Dedifferentiated amniotic fluid mesenchymal stem cell (primary cell): ENCODE measurements around the gene GIMAP8.

Source experiments
- DNase-seq: peaks from one replicate; pipeline ENCODE4 v3.0.0-alpha.2; 2016; ENCODE audit errors: extremely low spot score

GIMAP8 gene

DNA sequence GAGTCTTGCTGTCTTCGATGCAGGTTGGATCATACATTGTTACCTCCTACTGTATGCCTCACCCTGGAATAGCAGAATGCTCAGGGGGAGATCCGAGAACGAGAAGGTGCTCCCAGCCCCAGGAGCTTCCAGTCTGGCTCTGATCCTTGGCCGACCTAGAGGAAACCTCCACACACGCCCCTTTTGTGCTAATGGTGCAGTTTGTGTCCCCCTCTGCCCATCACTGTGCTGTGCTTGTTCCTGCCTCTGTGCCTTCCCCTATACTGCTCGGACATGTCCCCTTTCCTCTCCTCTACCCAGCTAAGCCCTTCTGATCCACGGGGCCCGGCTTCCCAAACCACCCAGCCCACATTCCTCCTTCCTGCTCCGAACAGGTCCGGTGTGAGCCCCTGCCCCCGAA, 38.8 kb upstream of the GIMAP8 start:
- no peak for DNase-seq

DNA sequence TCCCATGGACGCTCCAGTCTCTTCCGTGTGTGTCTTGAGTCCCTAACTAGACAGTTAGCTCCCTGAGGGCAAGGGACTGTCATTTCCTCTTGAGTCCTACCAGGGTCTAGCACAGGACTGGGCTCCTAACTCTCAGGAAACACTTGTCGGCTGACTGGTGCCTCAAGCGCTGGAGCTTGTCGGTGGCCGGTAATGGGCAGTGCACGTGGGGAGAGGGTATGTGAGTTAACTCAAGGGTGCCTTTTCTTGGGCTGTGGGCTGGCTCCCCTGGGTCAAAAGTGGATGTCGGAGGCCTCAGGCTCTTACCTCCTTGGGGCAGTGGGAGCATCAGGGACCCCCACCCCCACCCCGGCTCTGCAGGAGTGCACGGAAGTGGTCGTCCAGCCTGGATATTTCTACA, 38.4 kb upstream of the GIMAP8 start:
- no peak for DNase-seq

DNA sequence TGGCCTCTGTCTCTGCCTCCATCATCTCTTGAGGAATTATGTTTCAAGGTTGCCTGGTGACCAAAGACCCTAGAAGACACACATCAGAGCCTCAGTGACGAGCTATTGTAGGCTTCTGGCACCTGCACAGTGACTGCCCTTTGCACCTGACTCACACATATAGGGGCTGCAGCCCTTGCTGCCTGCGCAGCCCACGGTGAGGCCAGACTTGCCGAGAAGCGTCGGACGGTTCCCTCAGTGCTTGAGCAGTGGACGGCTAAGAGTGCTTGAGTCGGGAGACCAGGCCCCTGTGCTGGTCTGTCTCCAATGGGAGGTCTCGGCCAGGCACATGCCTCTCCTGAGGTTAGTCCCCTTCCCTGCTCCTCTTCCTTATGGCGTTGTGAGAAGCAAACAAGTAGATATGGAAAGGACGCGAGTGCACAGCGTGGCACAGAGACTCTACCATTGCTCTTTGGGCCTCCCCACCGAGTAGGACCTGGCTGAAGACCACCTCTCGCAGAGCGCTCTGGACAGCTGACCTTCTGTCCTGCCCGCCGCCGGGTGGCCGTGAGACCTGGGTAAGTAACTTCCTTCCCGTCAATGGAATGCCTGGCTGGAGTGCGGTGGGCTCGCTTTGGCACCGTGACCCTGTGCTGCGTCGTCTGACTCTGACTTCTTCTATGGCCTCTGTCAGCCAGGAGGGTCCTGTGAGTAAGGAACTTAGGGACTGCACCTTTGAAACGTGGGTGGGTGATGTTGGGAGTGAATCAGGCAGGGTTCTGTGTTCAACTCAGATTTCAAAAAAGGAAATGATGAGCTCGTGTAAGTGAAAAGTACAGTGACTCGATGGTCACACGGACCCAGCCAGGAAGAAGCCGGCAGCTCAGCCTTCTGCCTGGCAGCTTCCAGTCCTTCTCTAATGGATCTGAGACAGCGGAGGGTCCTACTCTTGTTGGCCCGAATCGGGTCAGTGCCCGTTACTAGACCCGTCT, 37.6 kb upstream of the GIMAP8 start:
- DNase-seq: no peak

DNA sequence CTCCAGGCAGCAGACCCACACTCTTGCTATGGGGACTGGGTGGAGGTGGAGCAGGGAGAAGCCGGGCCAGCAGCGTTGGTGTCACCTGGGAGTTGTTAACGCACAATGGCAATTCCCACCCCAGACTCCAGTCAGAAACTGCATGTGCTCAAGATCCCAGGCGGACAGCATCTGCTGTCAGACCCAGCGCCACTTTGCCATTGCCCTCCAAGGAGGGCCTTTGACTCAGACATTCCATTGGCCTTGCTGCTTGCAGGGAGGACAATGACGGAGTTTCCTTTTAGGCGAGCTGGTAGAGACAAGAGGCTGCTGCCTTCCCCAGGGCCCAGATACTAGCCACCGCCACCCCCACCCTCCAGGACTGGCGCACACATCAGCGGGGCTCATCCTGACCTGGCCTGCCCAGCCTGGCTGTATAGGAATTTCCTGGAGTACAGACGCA, 36.8 kb upstream of the GIMAP8 start:
- DNase-seq: no peak

DNA sequence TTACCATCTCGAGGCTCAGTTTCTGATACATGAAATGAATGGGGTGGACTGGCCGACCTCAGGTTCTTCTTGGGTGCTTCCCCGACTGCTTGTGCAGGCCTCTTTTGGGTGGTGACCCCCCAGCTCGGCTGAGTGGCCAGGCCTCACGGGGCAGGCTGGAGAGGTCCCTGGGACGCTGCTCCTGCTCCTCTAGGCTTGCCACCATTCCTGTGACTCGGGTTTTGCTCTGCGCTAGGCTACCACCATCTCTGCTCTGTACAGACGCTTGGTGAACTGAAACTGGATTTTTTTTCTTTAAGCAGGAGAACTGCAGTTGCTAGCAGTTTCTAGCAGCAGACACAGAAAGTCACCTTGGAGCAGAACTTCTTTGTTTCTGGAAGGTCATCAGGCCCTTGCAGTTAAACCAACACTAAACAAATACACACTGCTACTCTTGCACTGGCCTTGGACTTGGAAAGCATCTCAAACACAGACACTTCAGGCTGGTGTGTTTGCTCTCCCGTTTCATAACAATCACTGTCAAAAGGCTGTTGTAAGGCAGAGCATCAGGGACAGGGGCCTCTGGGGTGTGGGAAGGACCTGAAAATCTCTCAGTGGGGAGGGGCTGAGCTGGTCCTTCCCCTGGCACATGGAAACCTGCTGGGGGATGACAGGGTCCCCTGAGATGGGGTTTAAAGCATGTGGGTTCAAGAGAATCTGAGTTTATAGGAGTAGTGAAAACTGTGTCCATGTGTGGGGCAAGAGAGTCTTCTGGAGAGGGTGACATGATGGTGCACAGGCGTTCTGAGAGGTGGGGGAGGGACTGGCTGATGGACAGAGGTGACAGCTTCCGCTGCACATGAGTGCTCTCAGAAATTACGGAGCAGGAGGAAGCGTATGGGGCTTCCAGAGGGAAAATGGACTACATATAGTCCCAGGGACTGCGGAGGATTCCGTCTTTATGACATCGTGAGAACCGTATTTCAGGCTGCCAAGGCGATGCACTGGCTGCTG, 35.0 kb upstream of the GIMAP8 start:
- no peak for DNase-seq

DNA sequence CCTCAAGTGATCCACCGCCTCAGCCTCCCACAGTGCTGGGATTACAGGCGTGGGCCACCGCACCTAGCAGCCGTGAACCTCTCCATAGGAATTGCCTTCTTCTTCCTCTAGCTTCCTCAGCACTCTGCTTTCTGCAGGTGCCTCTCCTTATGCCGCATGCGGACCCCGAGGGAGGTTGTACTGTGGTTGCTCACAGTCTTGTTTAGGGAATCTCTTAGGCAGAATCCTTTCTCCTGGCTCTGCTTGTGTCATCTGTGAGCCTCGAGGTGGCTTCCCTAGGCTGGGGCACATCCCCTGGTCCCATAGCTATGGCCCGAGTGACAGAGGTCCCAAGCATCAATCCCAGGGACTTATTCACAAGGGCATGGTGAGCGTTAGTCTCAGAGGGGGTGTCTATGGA, 33.2 kb upstream of the GIMAP8 start:
- no peak for DNase-seq

DNA sequence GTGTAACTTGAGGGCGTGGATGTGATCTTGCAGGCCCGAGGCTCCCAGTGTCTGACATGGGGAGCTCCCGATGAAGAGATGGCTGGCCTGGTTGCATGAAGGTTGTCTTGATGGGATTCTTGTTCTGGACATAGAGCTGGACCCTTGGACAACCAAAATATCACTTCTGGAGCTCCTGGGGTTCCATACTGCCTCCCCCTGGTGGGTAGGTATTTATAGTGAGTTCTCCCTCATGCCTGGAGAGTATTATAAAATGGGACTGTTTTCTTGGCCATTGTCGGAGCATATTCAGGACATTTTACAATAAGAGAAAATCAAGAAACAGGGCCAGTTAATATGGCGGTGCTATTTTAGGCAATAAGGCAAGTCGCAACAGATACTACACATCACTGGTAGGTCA, 32.6 kb upstream of the GIMAP8 start:
- no peak for DNase-seq

DNA sequence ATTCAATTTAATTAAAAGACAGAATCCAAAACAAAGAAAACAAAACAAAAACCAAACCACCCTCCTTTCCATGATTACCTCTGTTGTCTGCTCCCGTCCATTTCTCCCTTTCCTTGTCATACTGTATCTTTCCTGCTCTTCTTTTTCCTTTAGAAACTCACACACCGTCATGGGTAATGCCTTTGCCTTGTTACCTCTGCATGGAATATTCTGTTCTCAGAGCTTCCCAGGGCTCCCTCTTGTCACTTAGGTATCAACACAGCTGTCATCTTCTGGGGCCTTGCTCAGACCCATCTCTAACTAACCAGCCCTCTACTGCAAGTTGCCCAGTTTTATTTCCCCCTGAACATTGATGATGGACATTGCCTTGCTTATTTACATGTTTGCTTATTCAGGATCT, 30.2 kb upstream of the GIMAP8 start:
- DNase-seq: no peak

DNA sequence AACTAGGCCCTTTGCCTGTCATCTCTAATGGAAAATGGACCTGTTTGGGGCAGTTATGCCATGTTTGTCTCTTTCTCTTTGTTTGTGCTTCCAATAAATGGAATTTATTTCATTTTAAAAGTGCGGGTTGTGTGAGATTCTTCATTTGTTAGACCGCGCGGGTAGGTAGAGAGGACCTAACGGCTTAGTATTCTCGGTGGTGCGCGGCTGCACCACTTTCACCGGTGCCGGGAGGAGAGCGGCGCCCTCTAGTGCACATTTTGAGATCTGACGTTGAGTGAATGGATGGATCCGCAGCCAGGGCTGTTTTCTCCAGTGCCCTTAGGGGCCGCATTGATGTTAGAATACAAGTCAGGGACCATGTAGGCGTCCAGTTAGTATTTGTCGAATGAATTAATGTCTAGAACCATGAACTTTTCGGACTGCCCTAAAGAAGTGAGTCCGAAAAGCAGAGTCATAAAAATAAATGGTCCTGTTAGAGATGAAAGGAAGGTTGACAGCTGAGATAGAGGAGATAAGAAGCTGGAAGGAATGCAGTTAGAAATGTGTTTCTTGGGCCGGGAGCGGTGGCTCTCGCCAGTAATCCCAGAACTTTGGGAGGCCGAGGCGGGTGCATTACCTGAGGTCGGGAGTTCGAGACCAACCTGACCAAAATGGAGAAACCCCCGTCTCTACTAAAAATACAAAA, 29.3 kb upstream of the GIMAP8 start:
- DNase-seq: peak; percentile 76

DNA sequence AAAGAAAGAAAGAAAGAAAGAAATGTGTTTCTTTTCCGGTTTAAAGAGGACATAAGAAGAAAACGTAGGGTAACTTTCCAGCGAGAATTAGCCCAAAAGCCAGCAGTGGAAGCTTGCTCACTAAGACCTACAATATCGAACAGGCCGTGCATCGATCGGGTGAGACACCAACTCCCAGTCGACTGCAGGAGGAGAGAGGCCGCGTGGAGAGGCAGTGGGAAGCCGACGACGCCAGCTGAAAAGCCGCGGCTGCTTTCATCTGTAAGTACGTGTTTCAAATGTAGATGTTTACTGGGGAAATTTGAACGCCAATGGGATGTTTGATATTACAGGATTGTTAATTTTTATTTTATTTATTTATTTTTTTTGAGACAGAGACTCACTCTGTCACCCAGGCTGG, 28.6 kb upstream of the GIMAP8 start:
- DNase-seq: no peak

DNA sequence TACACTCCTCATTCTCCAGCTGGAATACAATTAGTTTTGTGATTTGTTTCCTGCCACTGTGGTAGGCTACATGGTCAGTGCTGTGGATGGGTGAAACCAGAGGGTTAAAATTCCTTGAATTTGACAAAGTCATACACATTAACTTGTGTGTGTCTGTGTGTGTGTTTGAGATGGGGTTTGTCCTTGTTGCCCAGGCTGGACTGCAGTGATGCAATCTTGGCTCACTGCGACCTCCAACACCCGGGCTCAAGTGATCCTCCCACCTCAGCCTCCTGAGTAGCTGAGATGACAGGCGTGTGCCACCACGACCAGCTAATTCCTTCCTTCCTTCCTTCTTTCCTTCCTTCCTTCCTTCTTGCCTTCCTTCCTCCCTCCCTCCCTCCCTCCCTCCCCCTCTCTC, 24.8 kb upstream of the GIMAP8 start:
- no peak for DNase-seq

DNA sequence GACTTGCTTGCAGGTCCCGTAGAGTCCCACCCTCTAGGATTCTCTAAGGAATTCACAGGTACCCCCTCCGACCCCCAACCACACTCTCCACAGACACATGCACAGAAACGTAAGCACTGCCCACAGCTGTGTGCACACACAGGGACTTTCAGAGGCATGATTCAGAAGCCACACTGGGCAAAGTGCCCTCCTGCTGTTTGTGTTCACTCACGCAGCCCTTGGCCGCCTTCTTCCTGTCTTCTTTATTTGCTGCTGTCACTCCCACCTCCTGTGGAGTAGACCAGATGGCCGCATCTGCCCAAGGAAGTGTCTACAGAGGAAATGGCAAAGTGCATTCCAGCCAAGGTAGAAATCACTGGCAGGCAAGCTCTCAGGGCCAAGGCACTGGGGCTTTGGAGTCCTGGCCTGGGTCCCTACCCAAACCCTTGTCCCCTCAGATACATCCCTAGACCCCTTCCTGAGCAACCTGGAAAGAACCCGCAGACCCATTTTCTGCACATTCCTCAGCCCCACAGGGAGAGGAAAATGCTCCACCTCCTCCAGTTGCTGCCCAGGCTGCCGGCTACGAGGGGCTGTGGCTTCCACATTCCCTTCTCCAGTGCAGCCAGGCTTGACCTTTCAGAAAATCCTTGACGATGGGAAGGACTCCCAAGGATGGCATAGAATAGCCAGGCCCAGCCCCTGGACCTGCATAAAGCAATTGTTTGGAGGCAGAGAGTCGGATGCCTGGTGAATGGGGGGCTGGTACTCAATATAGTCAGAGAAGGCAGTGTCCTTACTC, 21.6 kb upstream of the GIMAP8 start:
- peak; percentile 27 for DNase-seq

DNA sequence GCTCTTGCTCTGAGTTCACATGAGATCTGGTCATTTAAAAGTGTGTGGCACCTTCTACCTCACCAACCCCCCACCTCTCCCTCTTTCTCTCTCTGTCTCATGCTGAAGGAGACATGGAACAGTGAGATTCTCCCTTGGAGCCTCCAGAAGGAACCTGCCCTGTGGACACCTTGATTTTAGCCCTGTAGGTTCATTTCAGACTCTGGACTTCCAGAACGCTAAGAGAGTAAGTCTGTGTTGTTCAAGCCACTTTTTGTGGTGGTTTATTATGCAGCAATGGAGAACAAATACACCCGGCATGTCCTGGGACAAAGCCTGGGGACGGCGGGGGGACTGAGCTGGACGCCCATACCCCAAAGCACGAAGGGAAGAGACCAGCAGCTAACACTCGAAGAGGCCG, 20.7 kb upstream of the GIMAP8 start:
- no peak for DNase-seq

DNA sequence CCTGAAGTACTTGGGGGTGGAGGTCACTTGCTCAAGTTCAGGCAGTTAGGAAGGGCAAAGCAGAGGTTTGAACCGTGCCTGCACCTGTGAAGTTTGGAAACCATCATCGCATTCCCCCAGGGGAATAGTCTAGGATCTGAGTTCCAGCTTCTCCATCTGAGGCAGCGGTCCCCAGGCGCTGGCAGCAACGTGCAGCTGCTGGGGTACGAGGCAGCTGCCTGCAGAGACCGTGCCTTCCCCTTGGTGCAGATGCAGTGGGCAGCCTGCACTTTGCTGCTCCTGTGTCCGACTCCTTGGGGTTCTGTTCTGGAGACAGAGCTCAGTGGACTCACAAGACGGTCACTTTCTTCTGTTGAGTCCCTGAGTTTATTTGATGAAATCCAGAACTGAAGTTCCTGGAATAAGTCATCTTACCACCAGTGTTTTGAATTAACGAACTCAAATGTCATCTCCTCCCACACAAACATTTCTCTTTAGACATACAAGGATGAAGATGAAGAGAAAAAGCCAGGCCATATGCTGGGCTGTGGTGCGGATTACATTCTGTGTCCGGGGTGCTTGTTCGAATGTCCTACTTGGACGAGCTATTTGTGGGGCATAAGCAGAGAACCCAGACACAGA, 19.9 kb upstream of the GIMAP8 start:
- no peak for DNase-seq

DNA sequence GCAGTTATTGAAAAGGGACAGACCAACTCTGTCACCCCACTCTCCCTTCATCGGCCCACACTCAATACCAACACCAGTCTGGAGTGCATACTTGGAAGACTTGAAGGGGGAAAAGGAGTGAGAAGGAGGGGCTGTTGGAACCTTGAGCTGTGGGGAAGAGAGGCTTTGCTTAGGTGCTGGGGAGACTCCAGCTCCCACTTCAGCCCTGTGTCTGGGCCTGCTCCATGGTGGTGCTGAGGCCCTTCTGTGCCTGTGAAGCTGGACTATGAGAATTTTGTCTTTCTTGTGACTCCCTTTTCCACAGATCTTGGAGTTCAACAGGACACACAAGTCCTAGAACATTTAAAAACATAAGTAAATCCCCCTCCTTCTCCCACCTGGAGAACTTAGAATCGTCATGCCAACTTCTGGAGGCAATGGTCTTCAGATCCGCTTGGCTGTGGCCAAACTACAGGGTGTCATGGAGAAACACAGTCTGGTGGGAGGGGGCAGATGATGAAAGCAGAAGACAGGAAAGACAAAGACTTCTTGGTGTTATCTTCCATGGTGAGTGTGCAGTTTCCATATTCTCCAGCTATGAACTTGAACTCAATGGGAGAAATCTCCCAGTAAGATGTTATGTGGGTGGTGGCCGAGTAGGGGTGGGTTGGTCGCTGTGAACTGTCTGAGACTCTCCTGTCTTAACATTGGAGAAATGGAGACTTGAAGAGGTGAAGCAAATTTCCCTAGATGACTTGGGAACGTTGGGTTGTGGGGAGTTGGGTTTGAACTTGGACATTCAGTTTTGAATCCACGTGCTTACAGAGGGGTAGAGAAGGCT, 18.4 kb upstream of the GIMAP8 start:
- DNase-seq: no peak

DNA sequence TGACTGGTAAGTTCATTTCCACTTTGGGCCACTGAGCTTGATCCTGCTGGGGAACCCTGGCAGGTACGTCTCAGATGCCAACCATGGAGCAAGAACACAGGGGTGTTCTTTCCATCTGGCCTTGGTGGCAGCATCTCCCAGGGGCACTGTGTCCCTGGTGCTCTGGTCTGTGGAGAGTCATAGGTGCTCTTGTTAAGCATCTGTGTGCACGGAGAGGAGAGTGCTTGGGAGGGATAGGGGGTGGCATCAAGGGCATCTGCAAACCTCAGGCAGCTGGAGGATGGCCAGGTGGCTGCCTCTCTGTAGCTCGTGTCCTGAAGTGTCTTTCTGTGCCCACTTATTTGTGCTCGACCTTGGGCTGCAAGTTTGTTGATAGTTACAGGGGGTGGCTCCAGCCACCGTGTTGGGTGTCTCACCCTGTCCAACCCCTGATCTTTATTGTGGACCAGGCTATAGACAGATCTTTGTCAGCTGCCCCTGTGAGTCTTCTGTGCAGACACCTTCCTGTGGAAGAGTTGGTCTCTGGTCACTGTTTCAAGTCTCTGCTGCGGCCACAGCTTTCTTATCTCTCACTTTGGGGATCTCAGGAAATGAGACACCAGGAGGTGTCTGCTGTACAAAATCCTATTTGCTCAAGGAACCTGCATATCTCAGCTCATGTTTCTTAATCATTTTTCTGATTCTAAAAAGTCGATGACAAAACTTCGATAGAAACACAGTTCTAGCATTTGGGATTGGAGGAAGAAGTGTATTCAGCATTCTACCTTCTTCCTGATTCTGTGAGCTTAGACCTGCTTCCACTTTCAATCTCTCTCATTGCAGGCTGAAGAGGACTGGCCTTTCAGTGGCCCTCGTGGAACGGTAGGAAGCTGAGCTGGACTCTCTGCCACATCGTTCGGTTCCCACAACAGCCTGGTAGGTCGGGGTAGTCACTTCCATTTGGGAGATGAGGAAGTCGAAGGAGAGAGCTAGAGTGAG, 17.2 kb upstream of the GIMAP8 start:
- no peak for DNase-seq

DNA sequence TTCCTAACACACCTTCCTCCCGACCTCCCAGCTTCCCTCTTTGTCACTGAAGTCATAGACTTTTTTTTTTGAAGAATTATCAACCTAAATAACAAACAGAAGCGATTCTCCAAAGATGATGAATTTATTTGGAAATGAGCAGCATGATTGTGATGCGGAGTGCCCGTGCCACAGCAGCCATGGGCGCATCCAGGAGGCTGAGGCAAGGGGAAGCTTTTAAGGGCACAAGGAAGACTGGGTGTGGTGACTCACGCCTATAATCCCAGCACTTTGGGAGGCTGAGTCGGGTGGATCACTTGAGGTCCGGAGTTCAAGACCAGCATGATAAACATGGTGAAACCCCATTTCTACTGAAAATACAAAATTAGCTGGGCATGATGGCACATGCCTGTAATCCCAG, 16.2 kb upstream of the GIMAP8 start:
- no peak for DNase-seq

DNA sequence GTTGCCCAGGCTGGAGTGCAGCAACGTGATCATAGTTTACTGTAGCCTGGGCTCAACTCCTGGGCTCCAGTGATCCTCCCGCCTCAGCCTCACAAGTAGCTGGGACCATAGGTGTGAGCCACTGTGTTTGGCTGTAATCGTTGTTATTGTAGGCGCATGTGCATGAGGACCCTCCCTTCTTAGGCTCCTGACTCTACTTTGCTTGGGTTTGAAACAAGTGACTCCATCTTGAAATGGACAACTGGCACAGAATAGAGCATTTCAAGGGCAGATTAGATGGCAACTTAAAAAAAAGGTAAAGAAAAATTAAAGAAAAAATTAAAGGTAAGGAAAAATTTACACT, 15.4 kb upstream of the GIMAP8 start:
- no peak for DNase-seq
